SJSA1 (cell line): ENCODE measurements around the gene LRRC37A2. TPM values are rescaled to one million over a fixed set of nuclear protein-coding genes. Genes with fewer than 3 reads are reported as not detected.
"Not testable (repeated sequence)": the region's sequence is repeated elsewhere in the genome, so short reads cannot be mapped to it uniquely, and the experiment has no call there.

Experiments
- DNase-seq, 2 experiments: peaks; one replicate each; pipeline ENCODE4 v3.0.0-alpha.2; 2015 to 2020; ENCODE audit warnings: low spot score in 2 of 2, low read depth in 1 of 2
- H3K27ac ChIP-seq: fragments of 250-450 bp; sonication (Bioruptor Pico); 2 replicates; pipeline ENCODE4 v1.5.1; 2020; ENCODE audit warnings: mild to moderate bottlenecking, moderate library complexity
- H3K27me3 ChIP-seq: fragments of 250-450 bp; sonication (Bioruptor Pico); replicated peaks from 2 replicates; pipeline ENCODE4 v1.5.1; 2020; ENCODE audit warnings: mild to moderate bottlenecking, moderate library complexity
- H3K36me3 ChIP-seq: fragments of 250-450 bp; sonication (Bioruptor Pico); 2 replicates; pipeline ENCODE4 v1.5.1; 2020; ENCODE audit warnings: mild to moderate bottlenecking
- H3K4me1 ChIP-seq: fragments of 250-450 bp; sonication (Bioruptor Pico); replicated peaks from 2 replicates; pipeline ENCODE4 v1.6.1; 2021; ENCODE audit warnings: mild to moderate bottlenecking
- H3K4me3 ChIP-seq: fragments of 250-450 bp; sonication (Bioruptor Pico); 2 replicates; pipeline ENCODE4 v1.5.1; 2020; ENCODE audit warnings: mild to moderate bottlenecking
- H3K9me3 ChIP-seq: fragments of 250-450 bp; sonication (Bioruptor Pico); replicated peaks from 2 replicates; pipeline ENCODE4 v1.5.1; 2020; ENCODE audit warnings: mild to moderate bottlenecking
- total RNA-seq: library from RNA; depleted of rRNA; stranded (reverse); fragments of >200 nt; shearing (Covaris generic); gene quantifications from 2 replicates; pipeline ENCODE4 v1.2.3, GENCODE V29; 2014; rRNA removed

LRRC37A2 gene
- total RNA-seq, 1 experiment from 2014 or later = 3.7 TPM

GRCh38 chr17:46571796-46572195 is 59.5 kb downstream of the LRRC37A2 start:
- not testable (repeated sequence) for DNase-seq, H3K9me3 ChIP-seq, H3K27me3 ChIP-seq, H3K4me3 ChIP-seq, H3K4me1 ChIP-seq, H3K27ac ChIP-seq, H3K36me3 ChIP-seq

- DNase-seq = peak in 1 of 2 experiments; percentile 90
- H3K4me3 ChIP-seq, H3K27ac ChIP-seq, H3K4me1 ChIP-seq, H3K9me3 ChIP-seq, H3K36me3 ChIP-seq, H3K27me3 ChIP-seq: not testable (repeated sequence)
These were observed 67.1 kb downstream of the LRRC37A2 start, which contains the start of gene ARL17A for GRCh38 chr17:46579083-46580075. ARL17A (minus strand) TSS chr17:46579691; CDS start chr17:46576322, 3,369 bp downstream.

GRCh38 chr17:46580082-46580481 is 67.8 kb downstream of the LRRC37A2 start:
- not testable (repeated sequence) for H3K27ac ChIP-seq, H3K4me1 ChIP-seq, DNase-seq, H3K4me3 ChIP-seq, H3K36me3 ChIP-seq, H3K27me3 ChIP-seq, H3K9me3 ChIP-seq

GRCh38 chr17:46585444-46585843 is 73.2 kb downstream of the LRRC37A2 start:
- H3K4me3 ChIP-seq, DNase-seq, H3K27me3 ChIP-seq, H3K27ac ChIP-seq, H3K36me3 ChIP-seq, H3K9me3 ChIP-seq, H3K4me1 ChIP-seq: not testable (repeated sequence)

GRCh38 chr17:46590157-46591146 is 78.2 kb downstream of the LRRC37A2 start, which contains the start of gene NSF:
NSF (plus strand) TSS chr17:46590669; CDS start chr17:46590776, 107 bp downstream.
- DNase-seq, H3K27ac ChIP-seq, H3K4me3 ChIP-seq, H3K27me3 ChIP-seq, H3K9me3 ChIP-seq, H3K36me3 ChIP-seq, H3K4me1 ChIP-seq: not testable (repeated sequence)

GRCh38 chr17:46591332-46591731 is 79.1 kb downstream of the LRRC37A2 start:
- H3K4me3 ChIP-seq, H3K27ac ChIP-seq, H3K4me1 ChIP-seq, H3K27me3 ChIP-seq, H3K9me3 ChIP-seq, DNase-seq, H3K36me3 ChIP-seq: not testable (repeated sequence)

GRCh38 chr17:46598344-46598931 is 86.2 kb downstream of the LRRC37A2 start:
- not testable (repeated sequence) for DNase-seq, H3K4me1 ChIP-seq, H3K4me3 ChIP-seq, H3K9me3 ChIP-seq, H3K27ac ChIP-seq, H3K27me3 ChIP-seq, H3K36me3 ChIP-seq

GRCh38 chr17:46600767-46601166 is 88.5 kb downstream of the LRRC37A2 start:
- H3K27me3 ChIP-seq, H3K36me3 ChIP-seq, DNase-seq, H3K27ac ChIP-seq, H3K9me3 ChIP-seq, H3K4me1 ChIP-seq, H3K4me3 ChIP-seq: not testable (repeated sequence)

GRCh38 chr17:46603125-46603524 is 90.9 kb downstream of the LRRC37A2 start:
- not testable (repeated sequence) for H3K4me3 ChIP-seq, DNase-seq, H3K4me1 ChIP-seq, H3K36me3 ChIP-seq, H3K27me3 ChIP-seq, H3K9me3 ChIP-seq, H3K27ac ChIP-seq

Other genes starting within 250 kb of the LRRC37A2 start
- gene LRRC37A, start 217.3 kb upstream of the LRRC37A2 start, total RNA-seq = 0.53 and 1.3 TPM in 2 replicates
- 13.8 and 15.1 TPM in 2 replicates for gene ARL17B, start 150.7 kb upstream of the LRRC37A2 start, total RNA-seq
- gene ARL17A, start 67.2 kb downstream of the LRRC37A2 start, total RNA-seq = 5.0 and 15.0 TPM in 2 replicates
- 52.8 and 71.2 TPM in 2 replicates for gene NSF, start 78.2 kb downstream of the LRRC37A2 start, total RNA-seq